AG04450 (cell line): ENCODE results near the gene TOMM6. TPM values are rescaled to one million over a fixed set of nuclear protein-coding genes. Genes with fewer than 3 reads are reported as not detected.

ENCODE experiments used
- CTCF ChIA-PET: fragments of 300-600, 350-600 bp; formaldehyde crosslinking; extraction: SDS; loops from one replicate; lab custom pipeline; 2022; ENCODE audit warnings: antibody characterized with exemption, inconsistent platforms; lab: Charles Lee
- POLR2A ChIA-PET: fragments of 350-600 bp; formaldehyde crosslinking; extraction: SDS; loops from one replicate; lab custom pipeline; 2021; ENCODE audit warnings: antibody characterized with exemption, inconsistent platforms; lab: Yijun Ruan, JAX
- DNase-seq: peaks from one replicate; pipeline ENCODE4 v3.0.0-alpha.2; 2011; ENCODE audit warnings: low read depth, low spot score
- H3K27ac ChIP-seq: one replicate; pipeline ENCODE4 v1.5.1; 2012; ENCODE audit warnings: low read depth, low read length, control low read depth
- H3K27me3 ChIP-seq: one replicate; pipeline ENCODE4 v1.6.0; 2012; ENCODE audit warnings: low read length; ENCODE audit not compliant: control insufficient read depth, insufficient read depth
- H3K4me3 ChIP-seq: 2 replicates; pipeline ENCODE4 v1.5.1; 2011; ENCODE audit warnings: mild to moderate bottlenecking, low read depth, low read length, control low read depth
- H3K9me3 ChIP-seq: 2 replicates; pipeline ENCODE4 v1.5.1; 2012; ENCODE audit warnings: low read length; ENCODE audit not compliant: control insufficient read depth, insufficient read depth
- polyA plus RNA-seq: library from polyadenylated mRNA; depleted of rRNA; stranded (reverse); fragments of >200 nt; gene quantifications from 2 replicates; pipeline ENCODE4 v1.2.3, GENCODE V29; 2011
- TF ChIP-seq, protein P1 (sequence below): IDR thresholded peaks from 2 replicates; pipeline ENCODE4 v1.5.1; 2011; ENCODE audit warnings: low read depth, low read length, control low read depth, inconsistent platforms

The TOMM6 gene
- polyA plus RNA-seq, 1 experiment: 192 TPM

DNA sequence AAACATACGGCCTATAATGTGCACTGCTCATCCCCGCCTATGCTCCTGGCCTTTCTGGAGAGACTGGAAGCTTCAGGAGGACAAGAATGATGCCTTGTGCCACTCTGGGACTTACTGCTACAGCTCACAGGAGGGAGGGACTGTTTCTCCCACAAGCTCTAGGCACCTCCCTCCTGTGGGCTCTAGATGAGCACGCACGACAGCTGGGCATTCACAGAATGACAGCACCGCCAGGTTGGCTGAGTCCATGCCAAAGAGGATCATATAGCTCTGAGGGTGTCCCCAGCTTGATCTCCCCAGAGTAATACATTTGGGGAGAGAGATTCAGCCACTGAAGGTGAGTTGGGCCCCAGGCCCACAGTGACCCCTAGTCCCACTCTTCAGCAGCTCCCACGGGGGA is 30.2 kb upstream of the TOMM6 start:
- no peaks in the 10 kb centered on the region for H3K9me3 ChIP-seq
- TF ChIP-seq, protein P1, sequence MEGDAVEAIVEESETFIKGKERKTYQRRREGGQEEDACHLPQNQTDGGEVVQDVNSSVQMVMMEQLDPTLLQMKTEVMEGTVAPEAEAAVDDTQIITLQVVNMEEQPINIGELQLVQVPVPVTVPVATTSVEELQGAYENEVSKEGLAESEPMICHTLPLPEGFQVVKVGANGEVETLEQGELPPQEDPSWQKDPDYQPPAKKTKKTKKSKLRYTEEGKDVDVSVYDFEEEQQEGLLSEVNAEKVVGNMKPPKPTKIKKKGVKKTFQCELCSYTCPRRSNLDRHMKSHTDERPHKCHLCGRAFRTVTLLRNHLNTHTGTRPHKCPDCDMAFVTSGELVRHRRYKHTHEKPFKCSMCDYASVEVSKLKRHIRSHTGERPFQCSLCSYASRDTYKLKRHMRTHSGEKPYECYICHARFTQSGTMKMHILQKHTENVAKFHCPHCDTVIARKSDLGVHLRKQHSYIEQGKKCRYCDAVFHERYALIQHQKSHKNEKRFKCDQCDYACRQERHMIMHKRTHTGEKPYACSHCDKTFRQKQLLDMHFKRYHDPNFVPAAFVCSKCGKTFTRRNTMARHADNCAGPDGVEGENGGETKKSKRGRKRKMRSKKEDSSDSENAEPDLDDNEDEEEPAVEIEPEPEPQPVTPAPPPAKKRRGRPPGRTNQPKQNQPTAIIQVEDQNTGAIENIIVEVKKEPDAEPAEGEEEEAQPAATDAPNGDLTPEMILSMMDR: no peak
- CTCF ChIA-PET: no interaction called here
- POLR2A ChIA-PET: no interaction called here
- peaks cover 25% of the 10 kb centered on the region for H3K27me3 ChIP-seq
- H3K4me3 ChIP-seq: no peak overlapping the region
- no peak for DNase-seq
- no peak overlapping the region for H3K27ac ChIP-seq

DNA sequence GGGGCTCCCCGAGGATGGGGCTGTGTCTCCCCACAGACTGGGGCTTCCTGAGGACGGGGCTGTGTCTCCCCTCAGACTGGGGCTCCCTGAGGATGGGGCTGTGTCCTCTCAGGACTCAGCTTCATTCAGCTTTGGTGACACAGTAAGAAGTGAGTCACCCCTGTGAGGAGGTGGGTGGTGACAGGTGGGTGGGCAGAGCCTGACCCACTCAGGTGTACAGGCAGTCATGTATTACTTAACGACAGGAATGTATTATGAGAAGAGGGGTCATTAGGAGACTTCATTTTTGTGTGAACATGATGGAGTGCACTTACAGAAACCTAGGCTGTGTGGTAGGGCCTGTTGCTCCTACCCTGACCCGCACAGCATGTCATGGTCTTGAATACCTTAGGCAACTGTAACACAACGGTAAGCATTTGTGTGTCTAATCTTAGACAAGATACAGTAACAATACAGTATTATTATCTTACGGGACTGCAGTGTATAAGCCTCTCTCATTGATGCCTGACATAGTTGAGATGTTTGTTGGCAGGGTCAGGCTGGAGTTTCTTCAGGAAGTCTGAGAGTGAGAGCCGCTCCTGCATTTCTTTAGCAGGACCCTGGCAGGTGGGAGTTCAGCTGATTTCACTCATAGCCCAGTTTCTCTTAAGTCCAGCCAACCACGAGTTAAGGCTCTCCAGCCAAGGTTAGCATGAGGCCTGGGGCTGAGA is 29.4 kb upstream of the TOMM6 start:
- Histone ChIP-seq H3K27ac (no peak overlapping the region), H3K9me3 (no peaks in the 10 kb centered on the region), H3K4me3 (no peak overlapping the region), H3K27me3 (peaks cover 24% of the 10 kb centered on the region)
- ChIA-PET POLR2A (no interaction called here), CTCF (no interaction called here)
- DNase-seq: no peak
- TF ChIP-seq, protein P1: no peak

DNA sequence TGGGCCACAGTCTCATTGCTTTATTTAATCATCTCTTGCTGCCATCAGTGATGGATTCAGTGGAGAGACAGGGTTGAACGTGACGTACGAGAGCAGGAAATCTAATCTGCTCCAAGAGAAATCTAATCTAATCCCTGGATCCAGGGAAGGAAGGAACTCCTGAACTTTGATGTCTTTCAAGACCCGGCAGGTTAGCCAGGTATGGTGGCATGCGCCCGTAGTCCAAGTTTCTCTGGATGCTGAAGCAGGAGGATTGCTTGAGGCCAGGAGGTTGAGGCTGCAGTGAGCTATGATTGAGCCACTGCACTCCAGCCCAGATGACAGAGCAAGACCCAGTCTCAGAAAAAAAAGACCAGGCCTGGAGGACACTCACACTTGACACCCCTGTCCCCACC is 28.9 kb upstream of the TOMM6 start:
- no peaks in the 10 kb centered on the region for H3K9me3 ChIP-seq
- ChIA-PET POLR2A (no interaction called here), CTCF (no interaction called here)
- TF ChIP-seq, protein P1: no peak
- no peak overlapping the region for H3K4me3 ChIP-seq
- no peak overlapping the region for H3K27ac ChIP-seq
- H3K27me3 ChIP-seq: peaks cover 23% of the 10 kb centered on the region
- DNase-seq: no peak

DNA sequence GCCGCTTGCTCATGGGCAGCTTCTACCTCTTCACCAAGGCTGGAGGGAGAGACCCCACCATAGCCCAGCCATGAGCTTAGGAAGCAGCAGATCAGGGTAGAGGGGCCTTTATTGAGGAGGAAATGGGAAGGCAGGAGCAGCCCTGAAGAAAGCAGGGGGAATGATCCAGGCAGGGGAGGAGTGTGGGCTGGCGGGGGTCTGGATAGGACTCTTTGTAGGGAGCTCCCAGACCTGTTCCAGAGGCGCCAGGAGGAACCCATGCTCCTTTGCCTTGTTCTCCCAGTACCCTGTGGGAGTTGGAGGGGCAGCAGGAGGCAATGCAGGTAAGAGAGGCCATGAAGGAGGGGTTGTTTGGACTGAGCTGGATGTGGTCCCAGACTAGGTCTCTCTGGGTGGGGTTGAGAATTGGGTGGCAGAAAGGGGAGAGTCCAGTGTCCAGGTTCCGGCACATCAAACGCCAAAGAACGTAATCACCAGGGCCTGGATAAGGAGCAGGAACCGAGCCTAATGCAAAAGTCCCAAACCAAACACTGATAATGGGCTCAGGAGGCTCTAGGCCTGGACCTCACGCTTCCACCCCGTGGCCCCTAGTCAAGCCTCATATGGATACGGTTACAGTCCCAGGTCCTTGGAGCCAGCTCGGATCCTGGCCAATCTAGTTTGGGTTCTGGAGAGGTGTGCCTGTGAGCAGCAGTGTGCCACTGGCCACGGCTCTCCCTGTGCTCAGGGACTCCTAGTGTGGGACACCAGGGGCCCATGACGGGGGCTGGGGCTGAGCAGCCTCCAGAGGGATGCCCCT is 28.2 kb upstream of the TOMM6 start:
- Histone ChIP-seq H3K27me3 (peaks cover 20% of the 10 kb centered on the region), H3K27ac (no peak overlapping the region), H3K4me3 (no peak overlapping the region), H3K9me3 (no peaks in the 10 kb centered on the region)
- DNase-seq: no peak
- TF ChIP-seq, protein P1: no peak
- ChIA-PET CTCF (interaction anchor here (0.9 kb wide), 1 partner anchor 53 kb away, joined by 3 read pairs; no protein-coding TSS in a partner anchor), POLR2A (no interaction called here)
